ENCODE data around the gene TTLL1.
A peak's percentile ranks its signal among the peaks of the same experiment; 100 is the strongest.
"Not testable (repeated sequence)": the region's sequence is repeated elsewhere in the genome, so short reads cannot be mapped to it uniquely, and the experiment has no call there.

The TTLL1 gene

GRCh38 chr22:43110444-43110926 is 21.3 kb upstream of the TTLL1 start, which contains the start of gene BIK:
BIK (plus strand) TSS chr22:43110750; CDS start chr22:43124023, 13,273 bp downstream.
- DNase-seq (ENCODE audit: low spot score): peak; percentile 62

- DNase-seq (ENCODE audit: low spot score): no peak
Measured at GRCh38 chr22:43109921-43110443, 20.8 kb upstream of the TTLL1 start.

GRCh38 chr22:43109511-43109910 is 20.3 kb upstream of the TTLL1 start:
- DNase-seq (ENCODE audit: low spot score): no peak

- DNase-seq (ENCODE audit: low spot score): no peak
Measured at GRCh38 chr22:43106302-43106701, 17.1 kb upstream of the TTLL1 start.

- not testable (repeated sequence) for DNase-seq (ENCODE audit: low spot score)
Measured at GRCh38 chr22:43104950-43105349, 15.8 kb upstream of the TTLL1 start.

- DNase-seq (ENCODE audit: low spot score): not testable (repeated sequence)
Measured at GRCh38 chr22:43104056-43104625, 14.9 kb upstream of the TTLL1 start.

GRCh38 chr22:43101306-43101705 is 12.1 kb upstream of the TTLL1 start:
- no peak for DNase-seq (ENCODE audit: low spot score)

GRCh38 chr22:43100225-43100624 is 11.0 kb upstream of the TTLL1 start:
- DNase-seq (ENCODE audit: low spot score): no peak

GRCh38 chr22:43099095-43099494 is 9.9 kb upstream of the TTLL1 start:
- no peak for DNase-seq (ENCODE audit: low spot score)

GRCh38 chr22:43098356-43098755 is 9.2 kb upstream of the TTLL1 start:
- no peak for DNase-seq (ENCODE audit: low spot score)

GRCh38 chr22:43096420-43096819 is 7.2 kb upstream of the TTLL1 start:
- no peak for DNase-seq (ENCODE audit: low spot score)

GRCh38 chr22:43094551-43094950 is 5.4 kb upstream of the TTLL1 start:
- no peak for DNase-seq (ENCODE audit: low spot score)

- no peak for DNase-seq (ENCODE audit: low spot score)
Measured at GRCh38 chr22:43094085-43094484, 4.9 kb upstream of the TTLL1 start.

GRCh38 chr22:43092085-43092484 is 2.9 kb upstream of the TTLL1 start:
- no peak for DNase-seq (ENCODE audit: low spot score)

GRCh38 chr22:43090130-43090789 is 1.1 kb upstream of the TTLL1 start:
- peak; percentile 85 for DNase-seq (ENCODE audit: low spot score)

GRCh38 chr22:43088627-43088983 is 586 bp downstream of the TTLL1 start:
- no peak for DNase-seq (ENCODE audit: low spot score)

GRCh38 chr22:43085658-43086606 is 3.3 kb downstream of the TTLL1 start:
- no peak for DNase-seq (ENCODE audit: low spot score)

GRCh38 chr22:43081968-43082367 is 7.2 kb downstream of the TTLL1 start:
- no peak for DNase-seq (ENCODE audit: low spot score)

- DNase-seq (ENCODE audit: low spot score): no peak
Measured at GRCh38 chr22:43080616-43081015, 8.6 kb downstream of the TTLL1 start.

- no peak for DNase-seq (ENCODE audit: low spot score)
Measured at GRCh38 chr22:43079742-43080141, 9.4 kb downstream of the TTLL1 start.

- DNase-seq (ENCODE audit: low spot score): no peak
Measured at GRCh38 chr22:43078522-43078921, 10.7 kb downstream of the TTLL1 start.

GRCh38 chr22:43077121-43077877 is 11.9 kb downstream of the TTLL1 start:
- no peak for DNase-seq (ENCODE audit: low spot score)

Measured in AG08396 (cell line).